HTERT RPE-1 (cell line): Measurements from ENCODE around the gene NFE2L3.
"Not testable (repeated sequence)": the region's sequence is repeated elsewhere in the genome, so short reads cannot be mapped to it uniquely, and the experiment has no call there.

Source experiments
- in situ Hi-C: fragments of 300-500 bp; cut with MboI; formaldehyde crosslinking; loops from 4 replicates; pipeline ENCODE4 v1.14.3; 2020; ENCODE audit warnings: low sequenced_read_pairs

The NFE2L3 gene

DNA sequence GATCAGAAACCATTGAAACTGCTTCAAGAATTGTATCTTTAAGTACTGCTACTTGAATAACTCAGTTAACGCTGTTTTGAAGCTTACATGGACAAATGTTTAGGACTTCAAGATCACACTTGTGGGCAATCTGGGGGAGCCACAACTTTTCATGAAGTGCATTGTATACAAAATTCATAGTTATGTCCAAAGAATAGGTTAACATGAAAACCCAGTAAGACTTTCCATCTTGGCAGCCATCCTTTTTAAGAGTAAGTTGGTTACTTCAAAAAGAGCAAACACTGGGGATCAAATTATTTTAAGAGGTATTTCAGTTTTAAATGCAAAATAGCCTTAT lies 33.8 kb downstream of the NFE2L3 start:
- in situ Hi-C loops: no loop called here

DNA sequence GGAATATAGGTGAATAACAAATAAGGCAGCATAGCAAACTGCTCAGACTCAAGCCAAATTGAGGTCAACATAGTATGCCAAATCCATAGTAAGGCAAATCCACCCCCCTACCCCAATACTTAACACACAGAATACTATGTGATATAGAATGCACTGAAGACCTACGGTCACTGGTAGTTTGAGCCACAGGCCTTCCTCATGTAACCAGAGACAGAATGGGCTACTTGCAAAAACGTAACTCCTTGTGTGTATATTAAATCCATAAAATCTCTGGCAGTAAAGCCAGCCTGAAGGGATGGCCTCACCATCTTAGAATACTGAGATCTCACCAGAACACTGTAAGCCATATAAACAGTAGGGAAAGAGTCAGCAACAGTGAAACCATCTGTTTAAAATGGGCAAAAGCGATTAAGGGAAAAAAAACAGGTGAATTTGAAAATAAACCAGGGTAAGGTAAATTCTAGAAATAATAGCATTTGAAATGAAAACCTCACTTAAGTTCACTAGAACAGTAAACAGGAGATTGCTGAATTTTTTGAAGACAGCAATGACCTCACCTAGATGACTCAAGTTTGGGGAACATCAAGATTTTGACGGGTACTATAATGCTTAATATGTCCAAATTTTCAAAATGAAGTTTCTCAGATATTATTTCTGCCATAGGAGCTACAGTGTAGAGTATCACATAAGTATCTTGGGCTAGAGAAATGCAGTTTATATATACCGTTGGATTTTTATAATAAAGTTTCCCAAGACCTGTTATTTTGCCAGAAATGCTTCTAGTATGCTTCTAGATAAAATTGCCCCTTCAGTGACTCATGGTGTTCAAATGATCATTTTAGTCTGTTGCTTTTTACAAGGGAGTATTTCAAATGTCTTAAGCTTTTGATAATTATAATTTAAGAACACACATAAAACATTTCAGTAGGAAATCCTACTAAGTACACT lies 34.6 kb downstream of the NFE2L3 start:
- in situ Hi-C loops: no loop called here

DNA sequence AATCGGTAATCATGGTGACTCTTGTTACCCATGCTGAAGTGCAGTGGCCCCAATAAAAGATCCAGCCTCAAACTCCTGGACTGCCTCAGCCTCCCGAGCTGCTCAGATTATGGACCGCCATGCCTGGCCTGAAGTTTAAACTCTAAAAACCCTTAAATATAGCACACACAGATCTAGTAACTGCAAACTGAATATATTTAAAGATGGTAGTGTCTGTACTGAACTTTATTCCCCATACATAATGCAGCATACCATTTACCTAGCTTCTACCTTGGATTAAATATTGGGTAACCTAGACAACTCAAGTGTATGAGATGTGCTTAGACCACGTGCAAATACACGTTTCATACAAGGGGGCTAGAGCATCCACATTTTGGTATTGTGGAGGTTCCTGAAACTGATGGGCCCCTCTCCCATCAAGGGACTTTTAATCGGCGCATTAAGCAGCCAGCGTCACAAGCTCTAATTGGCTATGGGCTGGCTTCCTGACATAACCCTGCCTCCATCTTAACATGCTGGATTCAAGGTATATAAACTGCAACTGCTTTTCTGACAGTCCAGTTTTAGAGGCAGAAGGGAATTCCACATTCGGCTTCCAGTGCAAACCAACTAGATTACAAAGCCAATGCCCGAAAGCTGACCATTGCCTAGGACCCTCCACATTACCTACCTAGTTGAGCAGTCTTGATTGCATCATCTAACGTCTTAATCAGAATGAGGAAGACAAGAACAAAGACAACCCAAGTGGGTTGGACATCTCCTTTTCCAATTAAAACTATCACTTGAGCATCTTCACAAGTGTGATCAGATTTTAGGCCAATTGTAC lies 35.6 kb downstream of the NFE2L3 start:
- in situ Hi-C loops: no loop called here

DNA sequence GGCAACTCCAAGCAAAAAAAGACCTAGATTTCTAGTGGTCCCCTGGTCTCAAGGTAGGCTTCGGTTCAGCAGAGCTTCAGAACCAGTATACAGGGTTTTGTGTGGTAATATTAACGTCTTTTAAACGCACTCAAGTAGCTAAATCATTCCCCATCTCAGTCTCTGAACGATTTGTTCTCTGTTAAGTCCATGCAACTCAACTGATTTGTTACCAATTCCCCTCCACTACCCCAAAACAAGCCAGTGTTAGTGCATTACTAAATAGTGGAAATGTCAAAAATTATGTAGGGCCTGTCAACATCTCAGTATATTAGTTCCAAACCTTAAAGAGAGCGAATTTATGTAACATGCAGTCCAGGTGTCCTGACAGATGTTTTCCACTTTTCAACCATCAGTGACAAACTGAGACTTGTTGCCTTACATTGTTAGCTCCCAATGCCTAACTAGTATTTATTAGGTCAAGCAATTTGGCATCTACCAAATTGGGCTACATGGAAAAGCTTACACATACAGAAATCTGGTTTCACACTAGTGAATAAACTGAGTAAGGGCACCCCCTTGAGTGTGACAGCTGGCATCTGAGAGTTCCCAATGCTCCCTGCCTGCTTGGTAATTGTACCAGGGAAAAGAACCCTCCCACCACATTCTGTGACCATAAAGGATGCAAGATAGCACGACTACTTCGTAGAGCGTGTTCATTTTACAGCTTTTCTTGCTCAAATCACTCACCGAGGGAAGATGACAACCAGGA lies 36.4 kb downstream of the NFE2L3 start:
- in situ Hi-C loops: no loop called here

DNA sequence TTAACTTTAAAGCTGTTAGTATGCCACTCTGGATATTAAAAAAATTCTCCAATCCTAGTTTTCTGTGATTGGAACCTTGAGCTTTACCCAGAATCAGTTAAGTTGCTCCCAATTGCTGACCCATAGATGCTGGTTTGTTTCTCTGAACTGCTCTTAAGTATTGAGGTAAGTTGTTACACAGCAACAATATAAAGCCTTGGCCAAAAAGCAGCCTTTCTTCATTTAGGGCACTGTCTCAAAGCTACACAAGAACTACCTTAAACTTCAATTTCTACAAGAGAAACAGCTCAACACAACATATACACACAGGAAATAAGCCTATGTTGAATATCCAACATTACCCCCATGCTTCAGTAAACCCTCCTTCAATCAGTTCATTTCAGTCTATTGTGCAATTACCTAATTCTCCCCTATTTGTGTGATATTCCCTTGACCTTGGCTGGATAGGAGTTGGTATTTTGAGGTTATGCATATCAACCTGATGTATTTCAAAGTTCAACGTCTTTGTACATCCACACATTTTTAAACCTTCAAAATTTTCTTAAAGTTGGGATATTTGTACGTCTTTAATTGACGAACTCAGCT lies 37.1 kb downstream of the NFE2L3 start:
- in situ Hi-C loops: no loop called here

DNA sequence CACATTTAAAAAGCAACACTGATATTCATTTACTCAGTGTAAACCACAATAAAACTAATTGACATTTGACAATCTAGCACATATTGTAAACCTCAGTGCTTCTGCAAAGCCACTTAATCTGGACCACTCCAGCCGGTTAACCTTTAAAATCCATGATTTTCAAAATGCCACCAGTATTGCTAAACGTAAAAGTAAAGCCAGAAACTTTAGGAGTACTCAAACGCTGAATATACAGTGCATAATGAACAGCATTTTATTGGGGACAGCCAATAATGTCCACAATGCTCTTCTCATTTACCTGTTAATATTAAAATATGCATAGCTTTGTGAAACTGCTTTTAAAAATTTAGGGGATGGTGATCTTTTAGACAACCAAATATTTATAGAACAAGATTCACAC lies 37.7 kb downstream of the NFE2L3 start:
- in situ Hi-C loops: no loop called here

DNA sequence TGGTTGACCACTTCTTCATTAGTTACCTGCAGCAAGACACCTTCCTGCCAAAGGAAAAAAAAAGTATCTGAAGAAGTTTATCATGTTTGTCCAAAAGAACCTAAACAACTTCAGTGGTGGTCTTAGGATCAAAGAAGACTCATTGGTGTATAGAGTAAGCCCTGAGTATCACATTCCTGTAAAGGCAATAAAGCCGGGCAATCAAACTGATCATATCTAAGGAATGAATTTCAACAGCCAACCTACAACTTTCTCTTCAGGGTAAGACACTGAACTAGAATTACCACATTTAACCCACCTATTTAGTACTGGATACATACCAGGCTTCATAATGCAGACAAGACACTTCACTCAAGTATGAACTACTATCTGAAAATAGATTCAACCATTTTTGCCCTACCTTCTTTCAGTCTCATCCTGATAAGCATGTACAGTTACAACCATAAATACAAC lies 38.4 kb downstream of the NFE2L3 start:
- in situ Hi-C loops: no loop called here

DNA sequence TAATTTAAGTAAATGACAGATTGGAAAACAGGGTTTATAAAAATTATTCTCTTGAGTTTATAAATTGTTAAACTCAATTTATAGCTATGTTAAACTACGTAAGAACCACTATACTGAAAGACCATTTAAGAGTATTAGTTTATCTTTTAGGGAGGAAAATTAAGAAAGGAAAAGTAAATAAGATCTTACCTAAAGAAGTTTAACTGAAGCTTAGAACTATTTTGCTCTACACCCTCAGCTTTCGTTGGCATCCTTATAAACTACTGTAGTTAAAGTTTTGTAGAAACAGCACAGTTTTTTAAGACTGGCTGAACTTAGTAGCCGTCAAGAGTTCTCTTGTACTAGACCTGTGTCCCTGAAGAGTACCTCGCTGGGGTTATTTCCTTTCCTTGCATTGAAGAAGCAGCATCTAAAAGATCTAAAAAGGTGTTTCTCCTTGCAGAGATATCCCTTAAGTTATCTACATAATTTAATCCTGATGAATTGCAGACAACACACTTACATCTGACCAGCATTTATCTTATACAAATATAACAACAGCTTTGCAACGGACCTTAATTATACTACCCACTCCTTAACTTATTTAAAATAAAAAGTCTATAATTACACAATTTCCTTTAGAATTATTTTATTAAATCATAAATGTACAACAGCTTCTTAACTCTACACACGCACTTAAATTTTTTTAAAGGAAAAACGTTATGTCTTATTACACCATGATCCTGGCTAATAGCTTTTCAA lies 39.4 kb downstream of the NFE2L3 start:
- in situ Hi-C loops: no loop called here

DNA sequence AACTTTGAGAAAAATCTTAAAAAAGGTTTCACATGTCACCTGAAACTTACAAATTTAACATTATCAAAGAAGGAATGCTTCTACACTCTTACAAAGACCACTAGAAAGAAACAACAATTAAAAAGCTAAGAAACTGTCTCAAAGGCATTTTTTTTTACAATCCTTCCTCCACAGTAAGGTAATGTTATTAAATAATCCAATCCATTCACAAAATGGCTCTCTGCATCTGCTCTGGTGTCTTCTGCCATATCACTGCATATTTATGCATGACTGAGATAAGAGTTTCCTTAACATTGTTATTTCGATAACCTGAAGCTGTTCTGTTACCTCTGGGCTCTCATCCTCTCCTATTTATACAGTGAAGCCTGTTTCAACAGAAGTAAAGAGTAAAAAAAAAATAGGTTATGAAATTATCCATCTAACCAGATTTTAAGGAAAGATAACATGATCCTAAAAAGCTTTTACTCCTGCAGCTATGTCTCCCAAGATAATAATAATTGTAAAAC lies 40.0 kb downstream of the NFE2L3 start:
- in situ Hi-C loops: no loop called here

DNA sequence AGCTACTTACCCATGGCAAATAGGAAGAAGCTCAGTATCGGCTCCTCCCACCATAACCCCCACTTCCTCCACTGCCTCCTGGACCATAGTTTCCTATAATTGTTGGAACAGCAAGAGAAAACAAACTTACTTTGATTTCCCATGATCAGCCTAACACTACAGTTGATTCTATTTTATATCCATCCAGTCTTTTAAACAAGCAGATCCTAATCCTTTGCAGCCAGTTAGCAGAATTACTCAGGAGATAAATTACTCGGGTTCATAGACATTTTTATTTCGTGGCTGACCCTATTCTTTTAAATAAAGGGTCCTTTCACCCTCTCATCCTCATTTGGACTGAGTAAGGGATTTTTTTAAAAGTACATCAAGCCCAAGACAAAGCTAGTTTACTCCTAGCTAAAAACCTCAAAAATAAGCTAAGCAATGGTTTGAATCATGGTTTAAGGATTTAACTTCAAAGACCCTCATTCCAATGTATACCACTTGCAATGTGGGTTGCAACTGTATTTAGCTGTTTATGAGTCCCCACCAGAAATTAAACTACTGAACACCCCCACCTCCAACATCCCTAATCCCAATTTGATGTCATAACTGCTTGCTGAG lies 40.6 kb downstream of the NFE2L3 start:
- in situ Hi-C loops: no loop called here

DNA sequence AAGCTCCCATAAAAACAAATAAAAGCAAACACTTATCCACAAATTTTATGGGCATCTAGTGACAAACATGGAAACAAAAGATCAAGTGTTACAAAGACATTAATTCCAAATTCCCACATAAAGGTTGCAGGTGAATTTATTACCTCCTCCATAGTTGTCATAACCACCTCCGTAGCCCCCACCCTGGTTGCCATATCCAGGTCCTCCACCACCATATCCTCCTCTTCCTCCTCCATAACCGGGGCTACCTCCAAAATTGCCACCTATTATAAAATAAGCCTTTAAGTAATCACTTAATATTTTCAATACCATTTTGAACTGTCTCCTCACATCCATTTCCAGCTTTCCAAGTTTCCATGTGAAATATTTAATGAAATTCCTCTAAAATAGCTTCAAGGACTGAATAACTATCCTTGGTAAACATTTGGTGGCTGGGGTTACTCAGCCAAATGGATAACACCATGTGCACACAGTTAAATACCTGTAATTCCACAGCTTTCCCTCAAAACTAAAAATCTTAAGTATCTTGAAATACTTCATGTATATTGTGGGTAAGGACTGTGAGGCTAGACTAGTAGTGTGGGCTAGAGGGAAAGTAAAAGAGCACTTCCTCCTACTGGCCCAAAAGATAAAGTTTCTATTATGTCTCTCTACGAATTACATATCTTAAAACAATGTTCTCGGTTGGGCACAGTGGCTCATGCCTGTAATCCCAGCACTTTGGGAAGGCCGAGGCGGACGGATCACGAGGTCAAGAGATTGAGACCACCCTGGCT lies 41.6 kb downstream of the NFE2L3 start:
- in situ Hi-C loops: no loop called here

DNA sequence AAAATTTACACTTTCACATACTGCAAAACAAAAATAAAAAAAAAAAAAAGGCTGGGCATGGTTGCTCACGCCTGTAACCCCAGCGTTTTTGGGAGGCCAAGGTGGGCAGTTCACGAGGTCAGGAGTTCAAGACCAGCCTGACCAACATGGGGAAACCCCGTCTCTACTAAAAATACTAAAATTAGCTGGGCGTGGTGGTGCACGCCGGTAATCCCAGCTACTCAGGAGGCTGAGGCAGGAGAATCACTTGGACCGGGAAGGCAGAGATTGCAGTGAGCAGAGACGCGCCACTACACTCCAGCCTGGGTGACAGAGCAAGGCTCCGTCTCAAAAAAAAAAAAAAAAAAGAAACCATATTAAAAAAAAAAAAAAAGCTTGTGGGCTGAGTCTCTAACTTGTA lies 42.8 kb downstream of the NFE2L3 start:
- in situ Hi-C loops: not testable (repeated sequence)

DNA sequence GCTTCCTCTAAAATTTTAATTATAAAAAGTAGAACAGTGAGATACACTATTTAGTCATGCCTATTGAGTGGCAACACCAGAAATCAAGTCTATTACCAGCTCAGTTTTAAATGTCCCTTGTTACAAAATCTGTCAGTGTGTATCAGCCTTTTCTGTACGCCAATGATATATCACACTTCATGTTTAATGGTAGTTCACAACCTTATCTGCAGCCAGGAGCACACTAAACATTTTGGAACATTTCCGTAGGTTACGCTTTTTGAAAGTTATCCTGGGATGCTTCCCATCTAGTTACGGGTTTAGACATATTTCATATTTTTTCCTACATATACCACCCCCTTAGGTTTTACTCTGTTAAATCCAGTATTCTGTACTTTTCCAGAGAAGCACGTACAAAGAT lies 43.2 kb downstream of the NFE2L3 start:
- in situ Hi-C loops: no loop called here

DNA sequence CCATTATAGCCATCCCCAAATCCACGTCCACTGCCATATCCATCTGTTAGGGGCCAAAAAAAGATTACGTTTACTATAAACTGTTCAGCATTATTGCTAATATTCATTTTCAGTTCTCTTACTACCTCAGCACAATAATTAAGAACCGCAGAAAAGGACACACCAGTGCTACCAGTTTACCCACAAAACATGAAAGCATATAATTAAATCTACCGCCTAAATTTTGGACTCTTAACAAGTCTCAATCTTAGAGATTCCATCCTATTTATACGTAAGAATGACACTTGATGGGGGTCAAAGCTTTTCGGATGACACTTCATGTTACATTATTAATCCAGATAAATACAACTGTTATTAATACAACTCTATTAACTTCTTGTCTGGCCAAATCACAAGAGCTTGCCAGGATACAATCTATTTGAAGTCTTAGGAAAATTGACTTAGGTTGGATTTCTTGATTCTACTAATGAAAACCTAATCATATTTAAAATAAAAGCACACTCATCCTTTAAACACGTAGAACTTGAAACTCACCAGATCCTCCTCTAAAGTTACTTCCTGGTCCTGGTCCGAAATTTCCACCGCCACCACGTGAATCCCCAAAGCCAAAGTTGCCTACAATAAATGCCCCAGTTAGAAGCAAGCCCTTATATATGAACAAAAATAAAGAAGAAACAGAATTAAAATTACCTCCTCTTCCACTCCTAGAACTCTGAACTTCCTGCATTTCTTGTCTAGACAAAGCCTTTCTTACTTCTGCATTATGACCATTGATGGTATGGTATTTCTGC lies 44.1 kb downstream of the NFE2L3 start:
- in situ Hi-C loops: no loop called here

DNA sequence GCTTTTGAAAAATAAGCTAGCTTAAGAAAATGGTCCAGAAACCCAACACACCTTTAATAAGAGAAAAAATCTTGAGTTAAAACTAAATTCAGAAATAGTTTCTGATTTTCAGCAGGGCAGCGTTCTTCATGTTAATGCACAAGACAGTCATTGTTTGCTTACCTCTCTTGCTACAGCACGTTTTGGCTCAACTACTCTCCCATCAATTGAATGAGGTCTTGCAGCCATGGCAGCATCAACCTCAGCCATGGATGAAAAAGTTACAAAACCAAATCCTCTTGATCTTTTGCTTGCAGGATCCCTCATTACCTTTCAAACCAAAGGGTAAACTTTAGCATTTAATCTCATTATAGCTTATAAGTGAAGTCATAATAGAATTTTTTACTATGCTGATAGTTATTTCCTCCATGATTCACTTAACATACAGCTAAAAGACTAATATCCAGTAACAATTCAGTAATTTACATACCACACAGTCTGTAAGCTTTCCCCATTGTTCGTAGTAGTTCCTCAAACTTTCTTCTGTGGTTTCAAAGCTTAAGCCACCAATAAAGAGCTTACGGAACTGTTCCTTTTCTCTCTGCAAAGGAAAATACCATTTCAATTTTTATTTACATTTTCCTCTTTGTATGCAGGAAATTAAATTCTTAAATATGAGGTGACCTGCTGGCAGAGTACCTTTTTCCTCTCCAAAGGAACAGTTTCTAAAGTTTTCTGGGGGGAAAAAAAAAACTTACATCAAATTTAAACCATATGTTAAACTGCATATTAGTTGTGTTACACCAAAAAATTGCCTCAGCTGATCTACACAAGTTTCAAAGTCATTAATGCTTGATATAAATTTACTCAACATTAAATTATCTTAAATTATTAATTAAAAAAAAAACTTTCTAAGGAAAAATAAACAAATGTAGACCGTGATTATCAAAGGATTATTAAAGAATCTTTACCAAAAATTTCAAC lies 45.4 kb downstream of the NFE2L3 start:
- in situ Hi-C loops: no loop called here

DNA sequence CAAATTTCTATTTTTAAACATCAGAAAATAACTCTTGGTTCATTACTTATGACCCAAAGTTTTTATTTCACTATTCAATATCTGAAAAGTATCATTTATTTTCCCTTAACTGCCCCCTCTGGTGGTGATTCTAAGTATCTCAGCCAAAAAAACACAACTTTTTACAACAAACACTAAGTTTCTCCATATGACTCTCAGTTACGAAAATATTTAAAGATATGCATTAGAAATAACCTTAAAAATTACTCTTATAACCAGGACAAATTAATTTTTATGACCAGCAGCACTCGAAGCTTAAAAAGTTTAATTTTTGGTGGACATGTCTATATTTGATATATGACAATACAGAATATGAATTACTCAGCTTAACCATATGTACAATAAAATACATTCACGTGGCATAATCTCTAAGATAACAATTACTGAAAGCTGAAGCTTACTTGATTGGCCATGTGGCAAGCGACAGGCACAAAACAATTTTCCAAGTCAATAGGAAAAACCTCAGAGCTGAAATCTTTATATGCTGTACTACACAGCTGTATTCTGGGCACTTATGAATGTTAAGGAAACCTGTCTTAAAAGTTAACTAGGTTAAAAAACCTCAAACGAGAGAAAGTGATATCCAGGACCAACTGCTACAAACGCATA lies 46.3 kb downstream of the NFE2L3 start:
- in situ Hi-C loops: no loop called here
